DND-41 (cell line): Measurements from ENCODE around the gene RASSF8.

Source experiments
- ATAC-seq: fragments of 200-7000 bp; cut with Tn5 transposase; 3 replicates; pipeline ENCODE4 v1.9.1; 2021; ENCODE audit warnings: low read depth; ENCODE audit not compliant: insufficient read depth
- DNase-seq: peaks from one replicate; pipeline ENCODE4 v3.0.0-alpha.2; 2020
- H2AFZ ChIP-seq: 2 replicates; pipeline ENCODE4 v1.6.0; 2012; ENCODE audit warnings: low read depth, low read length
- H3K27ac ChIP-seq: 2 replicates; pipeline ENCODE4 v1.5.1; 2012; ENCODE audit warnings: low read length, inconsistent platforms
- H3K27me3 ChIP-seq: fragments of 200-600 bp; sonication (generic); 2 replicates; pipeline ENCODE4 v1.6.0; 2012; ENCODE audit warnings: low read length, mild to moderate bottlenecking, inconsistent platforms; ENCODE audit not compliant: insufficient read depth, poor library complexity
- H3K36me3 ChIP-seq: 2 replicates; pipeline ENCODE4 v1.5.1; 2012; ENCODE audit warnings: low read length, inconsistent platforms; ENCODE audit not compliant: insufficient read depth
- H3K4me1 ChIP-seq: 2 replicates; pipeline ENCODE4 v1.5.1; 2012; ENCODE audit warnings: mild to moderate bottlenecking, low read length; ENCODE audit not compliant: insufficient read depth
- H3K4me2 ChIP-seq: 2 replicates; pipeline ENCODE4 v1.6.0; 2012; ENCODE audit warnings: mild to moderate bottlenecking, moderate library complexity, low read length, inconsistent platforms; ENCODE audit not compliant: insufficient read depth
- H3K4me3 ChIP-seq, 2 experiments: fragments of 200-600 bp in 1 of 2; shearing (Covaris generic) in 1 of 2; 2 replicates each; pipeline ENCODE4 v1.5.1; 2012 to 2016; ENCODE audit warnings: inconsistent platforms in 2 of 2, low read length in 2 of 2, mild to moderate bottlenecking in 2 of 2, low read depth in 1 of 2, moderate library complexity in 1 of 2
- H3K79me2 ChIP-seq: 2 replicates; pipeline ENCODE4 v1.6.0; 2012; ENCODE audit warnings: low read length, inconsistent platforms; ENCODE audit not compliant: insufficient read depth
- H3K9ac ChIP-seq: 2 replicates; pipeline ENCODE4 v1.6.0; 2012; ENCODE audit warnings: low read depth, mild to moderate bottlenecking, inconsistent platforms, low read length, moderate library complexity
- H3K9me3 ChIP-seq: 2 replicates; pipeline ENCODE4 v1.5.1; 2012; ENCODE audit warnings: low read length, moderate library complexity, mild to moderate bottlenecking, inconsistent platforms; ENCODE audit not compliant: insufficient read depth, severe bottlenecking
- H4K20me1 ChIP-seq: 2 replicates; pipeline ENCODE4 v1.6.0; 2012; ENCODE audit warnings: low read length; ENCODE audit not compliant: insufficient read depth
- EZH2 ChIP-seq: IDR thresholded peaks from 3 replicates; pipeline ENCODE4 v1.6.1; 2012; ENCODE audit warnings: borderline replicate concordance, low read depth, mild to moderate bottlenecking, moderate library complexity, low read length, inconsistent platforms; ENCODE audit not compliant: severe bottlenecking
- TF ChIP-seq, protein P1 (sequence below): IDR thresholded peaks from 2 replicates; pipeline ENCODE4 v1.5.1; 2012; ENCODE audit warnings: borderline replicate concordance, low read length, moderate library complexity, mild to moderate bottlenecking; ENCODE audit not compliant: poor library complexity, severe bottlenecking; ENCODE audit errors: extremely low read depth

RASSF8 gene

DNA sequence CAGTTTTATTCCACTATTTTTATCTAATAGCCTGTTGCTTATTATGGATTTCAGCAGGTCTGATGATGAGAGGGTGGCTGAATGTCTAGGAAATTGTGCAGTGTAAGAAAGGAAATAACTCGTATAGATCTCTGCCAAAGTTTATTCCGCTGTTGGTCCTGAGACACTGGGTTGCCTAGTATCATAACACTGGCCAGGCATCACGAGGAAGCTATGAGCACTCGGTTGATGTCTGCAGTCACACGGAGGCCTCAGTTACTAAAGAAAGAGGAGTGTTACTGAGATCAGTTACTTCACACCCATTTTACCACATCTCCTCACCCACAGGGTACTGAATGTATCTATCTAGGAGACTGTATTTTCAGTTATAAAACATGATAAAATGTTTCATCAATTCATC is 144.5 kb downstream of the RASSF8 start:
- Histone ChIP-seq H3K4me3 (no peak overlapping the region), H3K9ac (no peak overlapping the region), H3K9me3 (no peaks in the 10 kb centered on the region), H4K20me1 (no peaks in the 10 kb centered on the region), H3K4me2 (no peak overlapping the region), H3K27ac (no peak overlapping the region), H3K36me3 (no peaks in the 10 kb centered on the region), H3K4me1 (no peaks in the 10 kb centered on the region), H2AFZ (no peak overlapping the region), H3K79me2 (no peaks in the 10 kb centered on the region), H3K27me3 (peaks cover 30% of the 10 kb centered on the region)
- ATAC-seq (no peak), DNase-seq (no peak)
- TF ChIP-seq, protein P1, sequence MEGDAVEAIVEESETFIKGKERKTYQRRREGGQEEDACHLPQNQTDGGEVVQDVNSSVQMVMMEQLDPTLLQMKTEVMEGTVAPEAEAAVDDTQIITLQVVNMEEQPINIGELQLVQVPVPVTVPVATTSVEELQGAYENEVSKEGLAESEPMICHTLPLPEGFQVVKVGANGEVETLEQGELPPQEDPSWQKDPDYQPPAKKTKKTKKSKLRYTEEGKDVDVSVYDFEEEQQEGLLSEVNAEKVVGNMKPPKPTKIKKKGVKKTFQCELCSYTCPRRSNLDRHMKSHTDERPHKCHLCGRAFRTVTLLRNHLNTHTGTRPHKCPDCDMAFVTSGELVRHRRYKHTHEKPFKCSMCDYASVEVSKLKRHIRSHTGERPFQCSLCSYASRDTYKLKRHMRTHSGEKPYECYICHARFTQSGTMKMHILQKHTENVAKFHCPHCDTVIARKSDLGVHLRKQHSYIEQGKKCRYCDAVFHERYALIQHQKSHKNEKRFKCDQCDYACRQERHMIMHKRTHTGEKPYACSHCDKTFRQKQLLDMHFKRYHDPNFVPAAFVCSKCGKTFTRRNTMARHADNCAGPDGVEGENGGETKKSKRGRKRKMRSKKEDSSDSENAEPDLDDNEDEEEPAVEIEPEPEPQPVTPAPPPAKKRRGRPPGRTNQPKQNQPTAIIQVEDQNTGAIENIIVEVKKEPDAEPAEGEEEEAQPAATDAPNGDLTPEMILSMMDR = no peak
- TF ChIP-seq EZH2 = no peak

- H3K4me1 ChIP-seq = no peaks in the 10 kb centered on the region
- H3K4me3 ChIP-seq = no peak overlapping the region
- TF ChIP-seq, protein P1 = no peak
- no peak for TF ChIP-seq EZH2
- ATAC-seq (no peak), DNase-seq (no peak)
- no peak overlapping the region for H3K27ac ChIP-seq
- no peaks in the 10 kb centered on the region for H3K79me2 ChIP-seq
- H2AFZ ChIP-seq = no peak overlapping the region
- H3K36me3 ChIP-seq = no peaks in the 10 kb centered on the region
- H3K4me2 ChIP-seq = no peak overlapping the region
- peaks cover 32% of the 10 kb centered on the region for H3K27me3 ChIP-seq
- no peaks in the 10 kb centered on the region for H3K9me3 ChIP-seq
- no peaks in the 10 kb centered on the region for H4K20me1 ChIP-seq
- no peak overlapping the region for H3K9ac ChIP-seq
Measured at GRCh38 chr12:26106347-26106746, 147.9 kb downstream of the RASSF8 start.

GRCh38 chr12:26108915-26109314 is 150.4 kb downstream of the RASSF8 start:
- TF ChIP-seq, protein P1 = no peak
- no peak for TF ChIP-seq EZH2
- Histone ChIP-seq H2AFZ (no peak overlapping the region), H3K4me3 (no peak overlapping the region), H3K27me3 (peaks cover 32% of the 10 kb centered on the region), H3K9ac (no peak overlapping the region), H3K79me2 (no peaks in the 10 kb centered on the region), H4K20me1 (no peaks in the 10 kb centered on the region), H3K4me1 (peaks cover 11% of the 10 kb centered on the region), H3K9me3 (no peaks in the 10 kb centered on the region), H3K4me2 (no peak overlapping the region), H3K36me3 (no peaks in the 10 kb centered on the region), H3K27ac (no peak overlapping the region)
- ATAC-seq (no peak), DNase-seq (no peak)

GRCh38 chr12:26109343-26109881 is 150.9 kb downstream of the RASSF8 start:
- H3K4me1 ChIP-seq = peaks cover 16% of the 10 kb centered on the region
- DNase-seq (no peak), ATAC-seq (no peak)
- H3K79me2 ChIP-seq = no peaks in the 10 kb centered on the region
- TF ChIP-seq, protein P1 = no peak
- no peak for TF ChIP-seq EZH2
- H3K27ac ChIP-seq = no peak overlapping the region
- H3K9ac ChIP-seq = no peak overlapping the region
- H3K9me3 ChIP-seq = no peaks in the 10 kb centered on the region
- H2AFZ ChIP-seq = no peak overlapping the region
- peaks cover 27% of the 10 kb centered on the region for H3K27me3 ChIP-seq
- no peaks in the 10 kb centered on the region for H4K20me1 ChIP-seq
- no peaks in the 10 kb centered on the region for H3K36me3 ChIP-seq
- H3K4me2 ChIP-seq = no peak overlapping the region
- no peak overlapping the region for H3K4me3 ChIP-seq
